ENCODE measurements around the gene TIMELESS.

DNA sequence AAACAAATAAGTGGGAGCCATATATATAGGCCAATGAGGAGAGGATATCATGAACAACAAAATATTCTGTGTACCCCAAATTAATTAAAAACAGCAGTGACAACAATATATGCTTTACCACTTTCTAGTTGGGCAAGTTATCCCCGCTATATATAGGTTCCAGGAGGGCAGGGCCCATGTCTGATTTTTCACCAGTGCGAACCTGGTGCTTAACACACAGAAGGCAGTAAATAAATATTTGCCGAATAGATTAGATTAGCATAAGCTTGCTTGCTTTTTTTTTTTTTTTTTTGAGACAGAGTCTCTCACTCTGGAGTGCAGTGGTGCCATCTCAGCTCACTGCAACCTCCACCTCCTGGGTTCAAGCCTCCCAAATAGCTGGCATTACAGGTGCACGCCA lies 8.6 kb upstream of the TIMELESS start:
- TF ChIP-seq, protein P1, sequence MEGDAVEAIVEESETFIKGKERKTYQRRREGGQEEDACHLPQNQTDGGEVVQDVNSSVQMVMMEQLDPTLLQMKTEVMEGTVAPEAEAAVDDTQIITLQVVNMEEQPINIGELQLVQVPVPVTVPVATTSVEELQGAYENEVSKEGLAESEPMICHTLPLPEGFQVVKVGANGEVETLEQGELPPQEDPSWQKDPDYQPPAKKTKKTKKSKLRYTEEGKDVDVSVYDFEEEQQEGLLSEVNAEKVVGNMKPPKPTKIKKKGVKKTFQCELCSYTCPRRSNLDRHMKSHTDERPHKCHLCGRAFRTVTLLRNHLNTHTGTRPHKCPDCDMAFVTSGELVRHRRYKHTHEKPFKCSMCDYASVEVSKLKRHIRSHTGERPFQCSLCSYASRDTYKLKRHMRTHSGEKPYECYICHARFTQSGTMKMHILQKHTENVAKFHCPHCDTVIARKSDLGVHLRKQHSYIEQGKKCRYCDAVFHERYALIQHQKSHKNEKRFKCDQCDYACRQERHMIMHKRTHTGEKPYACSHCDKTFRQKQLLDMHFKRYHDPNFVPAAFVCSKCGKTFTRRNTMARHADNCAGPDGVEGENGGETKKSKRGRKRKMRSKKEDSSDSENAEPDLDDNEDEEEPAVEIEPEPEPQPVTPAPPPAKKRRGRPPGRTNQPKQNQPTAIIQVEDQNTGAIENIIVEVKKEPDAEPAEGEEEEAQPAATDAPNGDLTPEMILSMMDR (conservative IDR thresholded peaks at IDR 0.05; ENCODE audit: low read depth in 2 of 2), result no peak
- TF ChIP-seq EZH2phosphoT487 (IDR thresholded peaks at IDR 0.05; ENCODE audit: unreplicated experiment), result no peak
- TF ChIP-seq POLR2AphosphoS5 (IDR thresholded peaks at IDR 0.05; ENCODE audit: low read depth), result no peak
- TF ChIP-seq EZH2 (IDR thresholded peaks at IDR 0.05; ENCODE audit: low read depth, unreplicated experiment), result no peak
- no peak for TF ChIP-seq CREB1 (CRISPR knock-in tag; IDR thresholded peaks at IDR 0.05; ENCODE audit: low read depth)
- TF ChIP-seq JUNB (IDR thresholded peaks at IDR 0.05; ENCODE audit: unreplicated experiment), result no peak
- TF ChIP-seq, protein P2, sequence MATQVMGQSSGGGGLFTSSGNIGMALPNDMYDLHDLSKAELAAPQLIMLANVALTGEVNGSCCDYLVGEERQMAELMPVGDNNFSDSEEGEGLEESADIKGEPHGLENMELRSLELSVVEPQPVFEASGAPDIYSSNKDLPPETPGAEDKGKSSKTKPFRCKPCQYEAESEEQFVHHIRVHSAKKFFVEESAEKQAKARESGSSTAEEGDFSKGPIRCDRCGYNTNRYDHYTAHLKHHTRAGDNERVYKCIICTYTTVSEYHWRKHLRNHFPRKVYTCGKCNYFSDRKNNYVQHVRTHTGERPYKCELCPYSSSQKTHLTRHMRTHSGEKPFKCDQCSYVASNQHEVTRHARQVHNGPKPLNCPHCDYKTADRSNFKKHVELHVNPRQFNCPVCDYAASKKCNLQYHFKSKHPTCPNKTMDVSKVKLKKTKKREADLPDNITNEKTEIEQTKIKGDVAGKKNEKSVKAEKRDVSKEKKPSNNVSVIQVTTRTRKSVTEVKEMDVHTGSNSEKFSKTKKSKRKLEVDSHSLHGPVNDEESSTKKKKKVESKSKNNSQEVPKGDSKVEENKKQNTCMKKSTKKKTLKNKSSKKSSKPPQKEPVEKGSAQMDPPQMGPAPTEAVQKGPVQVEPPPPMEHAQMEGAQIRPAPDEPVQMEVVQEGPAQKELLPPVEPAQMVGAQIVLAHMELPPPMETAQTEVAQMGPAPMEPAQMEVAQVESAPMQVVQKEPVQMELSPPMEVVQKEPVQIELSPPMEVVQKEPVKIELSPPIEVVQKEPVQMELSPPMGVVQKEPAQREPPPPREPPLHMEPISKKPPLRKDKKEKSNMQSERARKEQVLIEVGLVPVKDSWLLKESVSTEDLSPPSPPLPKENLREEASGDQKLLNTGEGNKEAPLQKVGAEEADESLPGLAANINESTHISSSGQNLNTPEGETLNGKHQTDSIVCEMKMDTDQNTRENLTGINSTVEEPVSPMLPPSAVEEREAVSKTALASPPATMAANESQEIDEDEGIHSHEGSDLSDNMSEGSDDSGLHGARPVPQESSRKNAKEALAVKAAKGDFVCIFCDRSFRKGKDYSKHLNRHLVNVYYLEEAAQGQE (IDR thresholded peaks at IDR 0.05; ENCODE audit: unreplicated experiment), result no peak
- TF ChIP-seq ZNF114 (CRISPR knock-in tag; IDR thresholded peaks at IDR 0.05), result no peak
- TF ChIP-seq, protein P3, sequence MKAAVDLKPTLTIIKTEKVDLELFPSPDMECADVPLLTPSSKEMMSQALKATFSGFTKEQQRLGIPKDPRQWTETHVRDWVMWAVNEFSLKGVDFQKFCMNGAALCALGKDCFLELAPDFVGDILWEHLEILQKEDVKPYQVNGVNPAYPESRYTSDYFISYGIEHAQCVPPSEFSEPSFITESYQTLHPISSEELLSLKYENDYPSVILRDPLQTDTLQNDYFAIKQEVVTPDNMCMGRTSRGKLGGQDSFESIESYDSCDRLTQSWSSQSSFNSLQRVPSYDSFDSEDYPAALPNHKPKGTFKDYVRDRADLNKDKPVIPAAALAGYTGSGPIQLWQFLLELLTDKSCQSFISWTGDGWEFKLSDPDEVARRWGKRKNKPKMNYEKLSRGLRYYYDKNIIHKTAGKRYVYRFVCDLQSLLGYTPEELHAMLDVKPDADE (IDR thresholded peaks at IDR 0.05), result no peak

Measured in GM23338 (cell line).